ENCODE measurements around the gene ARL10.

ARL10 gene

GRCh38 chr5:176429972-176430371 is 64.7 kb downstream of the ARL10 start:
- H3K36me3 ChIP-seq (replicated peaks; ENCODE audit: insufficient read depth, low read length) = no peaks in the 10 kb centered on the region
- H4K20me1 ChIP-seq (ENCODE audit: insufficient read depth, low read length) = no peaks in the 10 kb centered on the region
- peaks cover 19% of the 10 kb centered on the region; the same call in 1 of the 2 replicates for H3K27me3 ChIP-seq (replicated peaks; ENCODE audit: insufficient read depth, low read length)
- H3K9me3 ChIP-seq (replicated peaks; ENCODE audit: insufficient read depth, low read length) = no peaks in the 10 kb centered on the region
- H3K4me3 ChIP-seq (ENCODE audit: low read length) = no peak overlapping the region
- DNase-seq = no peak
- no peak overlapping the region for H3K27ac ChIP-seq (ENCODE audit: low read length)
- no peaks in the 10 kb centered on the region for H3K9me2 ChIP-seq (replicated peaks; ENCODE audit: insufficient read depth, low read length)
- no peaks in the 10 kb centered on the region for H3F3A ChIP-seq (ENCODE audit: insufficient read depth, low read length)
- no peaks in the 10 kb centered on the region for H3K79me2 ChIP-seq (ENCODE audit: low read length)
- no peaks in the 10 kb centered on the region for H3K4me1 ChIP-seq (ENCODE audit: low read length)
- no peak overlapping the region for H3K9ac ChIP-seq (ENCODE audit: low read length)
- H2AFZ ChIP-seq (ENCODE audit: low read length) = no peak overlapping the region
- TF ChIP-seq EZH2 (optimal IDR thresholded peaks at IDR 0.05; ENCODE audit: low read depth, low read length) = no peak
- no peak for TF ChIP-seq EZH2phosphoT487 (IDR thresholded peaks at IDR 0.05; ENCODE audit: low read length)
- TF ChIP-seq CTCF (IDR thresholded peaks at IDR 0.05; ENCODE audit: low read length) = no peak
- H3K4me2 ChIP-seq (ENCODE audit: low read depth, low read length) = no peak overlapping the region

Data from MM.1S (cell line).